ENCODE results near the gene HMCN1.

GRCh38 chr1:186057086-186057485, 322.9 kb downstream of the HMCN1 start:
- TF ChIP-seq EZH2 (IDR thresholded peaks at IDR 0.05; ENCODE audit: borderline replicate concordance, low read length) = no peak
- no peak for TF ChIP-seq CTCF (IDR thresholded peaks at IDR 0.05; ENCODE audit: low read length)
